ENCODE measurements around the gene TRAF2. TPM values are rescaled to one million over a fixed set of nuclear protein-coding genes. Genes with fewer than 3 reads are reported as not detected.
A peak's percentile ranks its signal among the peaks of the same experiment; 100 is the strongest.

The TRAF2 gene
- total RNA-seq, 1 donor = 6.2 TPM

- no peak overlapping the region for H3K4me3 ChIP-seq (ENCODE audit: insufficient read depth, low read length)
- H3K27ac ChIP-seq (ENCODE audit: low read depth, low read length) = no peak overlapping the region
- H3K4me2 ChIP-seq (ENCODE audit: insufficient read depth, low read length) = no peak overlapping the region
- peak; percentile 25 for DNase-seq (ENCODE audit: insufficient read length, low spot score, missing footprints)
- no peak for TF ChIP-seq CTCF (IDR thresholded peaks at IDR 0.05; ENCODE audit: extremely low read depth, low read depth, low read length)
- no peaks in the 10 kb centered on the region for H4K20me1 ChIP-seq (ENCODE audit: insufficient read depth, low read length)
- H3K9me3 ChIP-seq (ENCODE audit: low read depth, low read length) = no peaks in the 10 kb centered on the region
- H3K27me3 ChIP-seq (ENCODE audit: insufficient read depth, low read length) = no peaks in the 10 kb centered on the region
- no peaks in the 10 kb centered on the region for H3K79me2 ChIP-seq (ENCODE audit: insufficient read depth, low read length)
- peaks cover 31% of the 10 kb centered on the region for H3K36me3 ChIP-seq (ENCODE audit: insufficient read depth, low read length)
- no peak overlapping the region for H2AFZ ChIP-seq (ENCODE audit: low read length)
- no peaks in the 10 kb centered on the region for H3K4me1 ChIP-seq (ENCODE audit: insufficient read depth, low read length)
Observed at GRCh38 chr9:136921307-136921706, 35.0 kb downstream of the TRAF2 start.

GRCh38 chr9:136921718-136922117 lies 35.4 kb downstream of the TRAF2 start:
- no peak for DNase-seq (ENCODE audit: insufficient read length, low spot score, missing footprints)
- Histone ChIP-seq H3K27ac (ENCODE audit: low read depth, low read length) (no peak overlapping the region), H4K20me1 (ENCODE audit: insufficient read depth, low read length) (no peaks in the 10 kb centered on the region), H3K4me3 (ENCODE audit: insufficient read depth, low read length) (no peak overlapping the region), H3K36me3 (ENCODE audit: insufficient read depth, low read length) (peaks cover 31% of the 10 kb centered on the region), H3K4me1 (ENCODE audit: insufficient read depth, low read length) (no peaks in the 10 kb centered on the region), H2AFZ (ENCODE audit: low read length) (no peak overlapping the region), H3K27me3 (ENCODE audit: insufficient read depth, low read length) (no peaks in the 10 kb centered on the region), H3K4me2 (ENCODE audit: insufficient read depth, low read length) (no peak overlapping the region), H3K9me3 (ENCODE audit: low read depth, low read length) (no peaks in the 10 kb centered on the region), H3K79me2 (ENCODE audit: insufficient read depth, low read length) (no peaks in the 10 kb centered on the region)
- no peak for TF ChIP-seq CTCF (IDR thresholded peaks at IDR 0.05; ENCODE audit: extremely low read depth, low read depth, low read length)

- peaks cover 3% of the 10 kb centered on the region for H4K20me1 ChIP-seq (ENCODE audit: insufficient read depth, low read length)
- H3K79me2 ChIP-seq (ENCODE audit: insufficient read depth, low read length) = no peaks in the 10 kb centered on the region
- no peak overlapping the region for H3K4me2 ChIP-seq (ENCODE audit: insufficient read depth, low read length)
- DNase-seq (ENCODE audit: insufficient read length, low spot score, missing footprints) = peak; percentile 21
- H2AFZ ChIP-seq (ENCODE audit: low read length) = no peak overlapping the region
- no peaks in the 10 kb centered on the region for H3K9me3 ChIP-seq (ENCODE audit: low read depth, low read length)
- peaks cover 34% of the 10 kb centered on the region for H3K36me3 ChIP-seq (ENCODE audit: insufficient read depth, low read length)
- H3K4me3 ChIP-seq (ENCODE audit: insufficient read depth, low read length) = no peak overlapping the region
- H3K27me3 ChIP-seq (ENCODE audit: insufficient read depth, low read length) = no peaks in the 10 kb centered on the region
- H3K27ac ChIP-seq (ENCODE audit: low read depth, low read length) = no peak overlapping the region
- peaks cover under 1% of the 10 kb centered on the region for H3K4me1 ChIP-seq (ENCODE audit: insufficient read depth, low read length)
- no peak for TF ChIP-seq CTCF (IDR thresholded peaks at IDR 0.05; ENCODE audit: extremely low read depth, low read depth, low read length)
Observed at GRCh38 chr9:136922540-136922939, 36.2 kb downstream of the TRAF2 start.

GRCh38 chr9:136923881-136924280 lies 37.6 kb downstream of the TRAF2 start:
- H3K27ac ChIP-seq (ENCODE audit: low read depth, low read length) = no peak overlapping the region
- peak; percentile 27 for DNase-seq (ENCODE audit: insufficient read length, low spot score, missing footprints)
- no peak for TF ChIP-seq CTCF (IDR thresholded peaks at IDR 0.05; ENCODE audit: extremely low read depth, low read depth, low read length)
- no peaks in the 10 kb centered on the region for H3K9me3 ChIP-seq (ENCODE audit: low read depth, low read length)
- H3K79me2 ChIP-seq (ENCODE audit: insufficient read depth, low read length) = no peaks in the 10 kb centered on the region
- H3K27me3 ChIP-seq (ENCODE audit: insufficient read depth, low read length) = no peaks in the 10 kb centered on the region
- no peak overlapping the region for H3K4me3 ChIP-seq (ENCODE audit: insufficient read depth, low read length)
- H3K4me2 ChIP-seq (ENCODE audit: insufficient read depth, low read length) = no peak overlapping the region
- peaks cover 33% of the 10 kb centered on the region for H3K36me3 ChIP-seq (ENCODE audit: insufficient read depth, low read length)
- no peak overlapping the region for H2AFZ ChIP-seq (ENCODE audit: low read length)
- peaks cover 4% of the 10 kb centered on the region for H3K4me1 ChIP-seq (ENCODE audit: insufficient read depth, low read length)
- H4K20me1 ChIP-seq (ENCODE audit: insufficient read depth, low read length) = peaks cover 3% of the 10 kb centered on the region
